HUES48 (cell line): ENCODE results near the gene NDUFB5.
"Not testable (repeated sequence)": the region's sequence is repeated elsewhere in the genome, so short reads cannot be mapped to it uniquely, and the experiment has no call there.

ENCODE experiments used
- H3K27ac ChIP-seq: one replicate; pipeline ENCODE4 v1.7.0; 2013; ENCODE audit warnings: low read depth, low read length, inconsistent platforms
- H3K27me3 ChIP-seq: 2 replicates; pipeline ENCODE4 v1.6.1; 2013; ENCODE audit warnings: mild to moderate bottlenecking, low read length; ENCODE audit not compliant: control insufficient read depth, insufficient read depth
- H3K36me3 ChIP-seq: 2 replicates; pipeline ENCODE4 v1.6.1; 2013; ENCODE audit warnings: low read length; ENCODE audit not compliant: control insufficient read depth, insufficient read depth
- H3K4me1 ChIP-seq: 2 replicates; pipeline ENCODE4 v1.6.1; 2013; ENCODE audit warnings: mild to moderate bottlenecking, low read length; ENCODE audit not compliant: control insufficient read depth, insufficient read depth
- H3K4me3 ChIP-seq: 2 replicates; pipeline ENCODE4 v1.5.1; 2013; ENCODE audit warnings: mild to moderate bottlenecking, low read depth, low read length
- H3K9ac ChIP-seq: 2 replicates; pipeline ENCODE4 v1.6.1; 2013; ENCODE audit warnings: mild to moderate bottlenecking, low read depth, low read length, moderate library complexity
- H3K9me3 ChIP-seq: 2 replicates; pipeline ENCODE4 v1.6.1; 2013; ENCODE audit warnings: low read length; ENCODE audit not compliant: control insufficient read depth, insufficient read depth

The NDUFB5 gene

GRCh38 chr3:179630753-179631451, 26.3 kb downstream of the NDUFB5 start:
- Histone ChIP-seq H3K9ac (no peak overlapping the region), H3K9me3 (no peaks in the 10 kb centered on the region), H3K27ac (no peak overlapping the region), H3K27me3 (no peaks in the 10 kb centered on the region), H3K36me3 (no peaks in the 10 kb centered on the region), H3K4me1 (no peaks in the 10 kb centered on the region), H3K4me3 (no peak overlapping the region)

GRCh38 chr3:179640469-179640868, 35.9 kb downstream of the NDUFB5 start:
- Histone ChIP-seq H3K27me3 (no peaks in the 10 kb centered on the region), H3K4me3 (no peak overlapping the region), H3K36me3 (no peaks in the 10 kb centered on the region)

GRCh38 chr3:179642871-179643270, 38.3 kb downstream of the NDUFB5 start:
- Histone ChIP-seq H3K9me3 (no peaks in the 10 kb centered on the region), H3K27ac (no peak overlapping the region), H3K4me3 (no peak overlapping the region)

More at GRCh38 chr3:179640469-179640868, 35.9 kb downstream of the NDUFB5 start:
- Histone ChIP-seq H3K27ac (no peak overlapping the region), H3K4me1 (no peaks in the 10 kb centered on the region; the same call in 1 of the 2 replicates), H3K9me3 (no peaks in the 10 kb centered on the region), H3K9ac (no peak overlapping the region)

GRCh38 chr3:179643837-179644236, 39.2 kb downstream of the NDUFB5 start:
- H3K36me3 ChIP-seq, H3K9me3 ChIP-seq, H3K4me3 ChIP-seq, H3K4me1 ChIP-seq, H3K27me3 ChIP-seq, H3K9ac ChIP-seq, H3K27ac ChIP-seq: not testable (repeated sequence)

More at GRCh38 chr3:179642871-179643270, 38.3 kb downstream of the NDUFB5 start:
- Histone ChIP-seq H3K4me1 (no peaks in the 10 kb centered on the region; the same call in 1 of the 2 replicates), H3K36me3 (no peaks in the 10 kb centered on the region), H3K9ac (no peak overlapping the region), H3K27me3 (no peaks in the 10 kb centered on the region)

- H3K36me3 ChIP-seq, result no peaks in the 10 kb centered on the region
- no peak overlapping the region for H3K9ac ChIP-seq
- H3K27ac ChIP-seq, result no peak overlapping the region
- no peaks in the 10 kb centered on the region for H3K9me3 ChIP-seq
- H3K27me3 ChIP-seq, result no peaks in the 10 kb centered on the region
- no peak overlapping the region for H3K4me3 ChIP-seq
- H3K4me1 ChIP-seq, result no peaks in the 10 kb centered on the region; the same call in 1 of the 2 replicates
Observed at GRCh38 chr3:179646177-179646576, 41.6 kb downstream of the NDUFB5 start.

- peak overlapping the region; percentile 97 for H3K9ac ChIP-seq
- H3K27ac ChIP-seq, result peak overlapping the region; percentile 95
Observed at GRCh38 chr3:179651687-179652446, 47.3 kb downstream of the NDUFB5 start.

GRCh38 chr3:179652447-179653095, 48.0 kb downstream of the NDUFB5 start, which contains the start of gene USP13:
USP13 (plus strand) TSS chr3:179653040; CDS start chr3:179653226, 186 bp downstream.
- Histone ChIP-seq H3K27me3 (no peaks in the 10 kb centered on the region; the same call in 1 of the 2 replicates), H3K9me3 (no peaks in the 10 kb centered on the region), H3K4me1 (peaks cover 19% of the 10 kb centered on the region), H3K36me3 (no peaks in the 10 kb centered on the region), H3K4me3 (peak within 1 kb of the TSS; percentile 98), H3K9ac (peak within 1 kb of the TSS; percentile 97), H3K27ac (peak within 1 kb of the TSS; percentile 95)

More at GRCh38 chr3:179651687-179652446, 47.3 kb downstream of the NDUFB5 start:
- Histone ChIP-seq H3K27me3 (no peaks in the 10 kb centered on the region; the same call in 1 of the 2 replicates), H3K9me3 (no peaks in the 10 kb centered on the region), H3K4me3 (peak overlapping the region; percentile 98), H3K4me1 (peaks cover 19% of the 10 kb centered on the region), H3K36me3 (no peaks in the 10 kb centered on the region)

- no peaks in the 10 kb centered on the region for H3K9me3 ChIP-seq
- peak overlapping the region; percentile 95 for H3K27ac ChIP-seq
- peak overlapping the region; percentile 98 for H3K4me3 ChIP-seq
- H3K9ac ChIP-seq, result peak overlapping the region; percentile 97
- H3K36me3 ChIP-seq, result no peaks in the 10 kb centered on the region
- peaks cover 20% of the 10 kb centered on the region for H3K4me1 ChIP-seq
- H3K27me3 ChIP-seq, result no peaks in the 10 kb centered on the region; the same call in 1 of the 2 replicates
Observed at GRCh38 chr3:179653096-179653797, 48.7 kb downstream of the NDUFB5 start.

GRCh38 chr3:179655236-179655635, 50.6 kb downstream of the NDUFB5 start:
- H3K9me3 ChIP-seq, result no peaks in the 10 kb centered on the region
- H3K4me3 ChIP-seq, result no peak overlapping the region
- H3K9ac ChIP-seq, result no peak overlapping the region

GRCh38 chr3:179658606-179659005, 54.0 kb downstream of the NDUFB5 start:
- H3K27me3 ChIP-seq, result no peaks in the 10 kb centered on the region
- no peaks in the 10 kb centered on the region for H3K9me3 ChIP-seq
- H3K4me3 ChIP-seq, result no peak overlapping the region
- no peak overlapping the region for H3K9ac ChIP-seq
- peaks cover 26% of the 10 kb centered on the region for H3K4me1 ChIP-seq
- no peaks in the 10 kb centered on the region for H3K36me3 ChIP-seq
- no peak overlapping the region for H3K27ac ChIP-seq

More at GRCh38 chr3:179655236-179655635, 50.6 kb downstream of the NDUFB5 start:
- no peak overlapping the region for H3K27ac ChIP-seq
- no peaks in the 10 kb centered on the region for H3K36me3 ChIP-seq
- no peaks in the 10 kb centered on the region; the same call in 1 of the 2 replicates for H3K27me3 ChIP-seq
- peaks cover 26% of the 10 kb centered on the region for H3K4me1 ChIP-seq
